Body of pancreas (tissue), 4 donors: ENCODE data around the gene AHI1. TPM values are rescaled to one million over a fixed set of nuclear protein-coding genes. Genes with fewer than 3 reads are reported as not detected.
A peak's percentile ranks its signal among the peaks of the same experiment; 100 is the strongest.

Experiments used
- ATAC-seq: fragments of 150-250 bp; one replicate; pipeline ENCODE4 v1.9.1; 2016
- DNase-seq, 4 donors: peaks; one replicate each; pipeline ENCODE4 v3.0.0-alpha.2; 2019
- H3K27ac ChIP-seq, 4 donors: fragments of 200-600 bp; sonication (generic); 1 replicate in 3 of 4; 2 replicates in 1 of 4; pipeline versions ENCODE4 v1.5.1 to v1.6.1; 2016 to 2019; ENCODE audit warnings: mild to moderate bottlenecking in 1 of 4, mixed read lengths in 1 of 4, moderate library complexity in 1 of 4
- H3K27me3 ChIP-seq, 2 donors: fragments of 200-600 bp; sonication (generic); one replicate each; pipeline ENCODE4 v1.6.0; 2016; ENCODE audit warnings: mild to moderate bottlenecking in 1 of 2
- H3K36me3 ChIP-seq, 2 donors: fragments of 200-600 bp; sonication (generic); replicated peaks in 1 of 2; 2 replicates each; pipeline ENCODE4 v1.5.1; 2016; ENCODE audit warnings: low read depth in 2 of 2; ENCODE audit not compliant: insufficient read depth in 1 of 2
- H3K4me1 ChIP-seq: fragments of 200-600 bp; sonication (generic); one replicate; pipeline ENCODE4 v1.6.0; 2016
- H3K4me3 ChIP-seq, 2 donors: fragments of 200-600 bp; sonication (generic); 1 replicate in 1 of 2; 2 replicates in 1 of 2; pipeline ENCODE4 v1.5.1; 2016 to 2019
- H3K9me3 ChIP-seq, 3 donors: fragments of 200-600 bp; sonication (generic); 1 replicate in 2 of 3; 2 replicates in 1 of 3; pipeline ENCODE4 v1.5.1; 2016
- CTCF ChIP-seq, 7 experiments: fragments of 450-650 bp in 4 of 7; fragments of 200-600 bp in 3 of 7; sonication (generic) in 3 of 7; IDR thresholded peaks; one replicate each; pipeline ENCODE4 v1.5.1; 2016 to 2019; ENCODE audit warnings: antibody characterized with exemption in 7 of 7
- POLR2A ChIP-seq, 3 donors: fragments of 450-650 bp; IDR thresholded peaks; one replicate each; pipeline ENCODE4 v1.6.1; 2016; ENCODE audit warnings: antibody characterized with exemption in 3 of 3, mild to moderate bottlenecking in 2 of 3
- WGBS, 2 donors: methylation state at CpG; one replicate each; pipeline ENCODE4 v1.1.5; 2017; 5-methylcytosine and 5-hydroxymethylcytosine counted together
- intact Hi-C: fragments of 100-400 bp; cut with DNase I; formaldehyde crosslinking; loops from one replicate; pipeline ENCODE4 v1.15.1; 2023
- total RNA-seq, 2 donors: library from RNA; depleted of rRNA; stranded (reverse); fragments of >200 nt; gene quantifications; one replicate each; pipeline ENCODE4 v1.1.0, GENCODE V29; 2016

Gene AHI1
- total RNA-seq, 2 donors from 2014 or later, result 20.2 to 107 TPM

- Histone ChIP-seq H3K27ac (no peak overlapping the region), H3K4me3 (no peak overlapping the region), H3K9me3 (no peaks in the 10 kb centered on the region), H3K36me3 (peaks cover 0 to 2% of the 10 kb centered on the region in 2 donors), H3K27me3 (no peaks in the 10 kb centered on the region), H3K4me1 (no peaks in the 10 kb centered on the region)
- WGBS, 2 donors, result 82 to 86% methylated on average over 1 of the region's 1 CpG
- intact Hi-C loops, result loop anchor here (10.0 kb wide), 1 partner anchor 290 kb away; no protein-coding TSS in a partner anchor
- DNase-seq, result no peak
- ATAC-seq, result no peak
- TF ChIP-seq POLR2A (IDR thresholded peaks at IDR 0.05) (no peak), CTCF (IDR thresholded peaks at IDR 0.05) (no peak)
Observed at GRCh38 chr6:135424385-135424784, 73.2 kb downstream of the AHI1 start.

GRCh38 chr6:135423649-135424128 is 73.9 kb downstream of the AHI1 start:
- peaks cover 0 to 2% of the 10 kb centered on the region in 2 donors for H3K36me3 ChIP-seq
- WGBS, 2 donors, result 5 to 16% methylated on average over 2 of the region's 2 CpGs
- no peaks in the 10 kb centered on the region for H3K9me3 ChIP-seq
- intact Hi-C loops, result loop anchor here (10.0 kb wide), 1 partner anchor 289 kb away; no protein-coding TSS in a partner anchor
- DNase-seq (peak in 1 of 4 donors; percentile 37), ATAC-seq (peak; percentile 71)
- no peaks in the 10 kb centered on the region for H3K27me3 ChIP-seq
- H3K4me1 ChIP-seq, result no peaks in the 10 kb centered on the region
- no peak overlapping the region for H3K4me3 ChIP-seq
- H3K27ac ChIP-seq, result no peak overlapping the region
- TF ChIP-seq POLR2A (IDR thresholded peaks at IDR 0.05) (no peak), CTCF (IDR thresholded peaks at IDR 0.05) (peak; percentile 30 to 72 (median 62))

GRCh38 chr6:135419162-135419561 is 78.4 kb downstream of the AHI1 start:
- Histone ChIP-seq H3K27ac (no peak overlapping the region), H3K4me1 (no peaks in the 10 kb centered on the region), H3K36me3 (no peaks in the 10 kb centered on the region), H3K4me3 (no peak overlapping the region), H3K27me3 (no peaks in the 10 kb centered on the region), H3K9me3 (no peaks in the 10 kb centered on the region)
- no peak for TF ChIP-seq CTCF (IDR thresholded peaks at IDR 0.05)
- TF ChIP-seq POLR2A (IDR thresholded peaks at IDR 0.05), result no peak
- intact Hi-C loops, result no loop called here
- ATAC-seq (no peak), DNase-seq (no peak)
- WGBS, 2 donors, result 90 to 91% methylated on average over 2 of the region's 2 CpGs

GRCh38 chr6:135418040-135418760 is 79.3 kb downstream of the AHI1 start:
- ATAC-seq (no peak), DNase-seq (no peak)
- WGBS, 2 donors, result 80 to 90% methylated on average over 3 of the region's 3 CpGs
- no peaks in the 10 kb centered on the region for H3K27me3 ChIP-seq
- TF ChIP-seq CTCF (IDR thresholded peaks at IDR 0.05) (no peak), POLR2A (IDR thresholded peaks at IDR 0.05) (no peak)
- no peak overlapping the region for H3K27ac ChIP-seq
- no peak overlapping the region for H3K4me3 ChIP-seq
- H3K4me1 ChIP-seq, result no peaks in the 10 kb centered on the region
- no peaks in the 10 kb centered on the region for H3K36me3 ChIP-seq
- H3K9me3 ChIP-seq, result no peaks in the 10 kb centered on the region
- intact Hi-C loops, result no loop called here

GRCh38 chr6:135412761-135413160 is 84.8 kb downstream of the AHI1 start:
- Histone ChIP-seq H3K36me3 (peaks cover 0 to 4% of the 10 kb centered on the region in 2 donors), H3K4me1 (no peaks in the 10 kb centered on the region), H3K9me3 (no peaks in the 10 kb centered on the region), H3K27me3 (no peaks in the 10 kb centered on the region), H3K27ac (no peak overlapping the region), H3K4me3 (no peak overlapping the region)
- TF ChIP-seq CTCF (IDR thresholded peaks at IDR 0.05) (no peak), POLR2A (IDR thresholded peaks at IDR 0.05) (no peak)
- DNase-seq (no peak), ATAC-seq (no peak)
- 57 to 69% methylated on average over 1 of the region's 1 CpG for WGBS, 2 donors
- intact Hi-C loops, result no loop called here
